Stimulated activated naive CD8-positive, alpha-beta T cell treated with anti-CD3 and anti-CD28 coated beads, Interleukin-15, Interleukin-2, amounts not matched to agents 100 ng/mL and 50 ng/mL, for 24 hours (primary cell): ENCODE measurements around the gene PTBP1.

Source experiments
- H3K27ac Mint-ChIP-seq: one replicate; pipeline ENCODE4 v1.8.0; 2021; ENCODE audit warnings: mild to moderate bottlenecking, mixed read lengths
- H3K27me3 Mint-ChIP-seq: one replicate; pipeline ENCODE4 v1.8.0; 2021; ENCODE audit warnings: mixed read lengths
- H3K36me3 Mint-ChIP-seq: one replicate; pipeline ENCODE4 v1.8.0; 2021; ENCODE audit warnings: low read depth, mixed read lengths
- H3K4me1 Mint-ChIP-seq: one replicate; pipeline ENCODE4 v1.8.0; 2021; ENCODE audit warnings: low read depth, mixed read lengths
- H3K4me3 Mint-ChIP-seq: one replicate; pipeline ENCODE4 v1.8.0; 2021; ENCODE audit warnings: mild to moderate bottlenecking, mixed read lengths
- H3K9me3 Mint-ChIP-seq: one replicate; pipeline ENCODE4 v1.8.0; 2021; ENCODE audit warnings: mixed read lengths

The PTBP1 gene

DNA sequence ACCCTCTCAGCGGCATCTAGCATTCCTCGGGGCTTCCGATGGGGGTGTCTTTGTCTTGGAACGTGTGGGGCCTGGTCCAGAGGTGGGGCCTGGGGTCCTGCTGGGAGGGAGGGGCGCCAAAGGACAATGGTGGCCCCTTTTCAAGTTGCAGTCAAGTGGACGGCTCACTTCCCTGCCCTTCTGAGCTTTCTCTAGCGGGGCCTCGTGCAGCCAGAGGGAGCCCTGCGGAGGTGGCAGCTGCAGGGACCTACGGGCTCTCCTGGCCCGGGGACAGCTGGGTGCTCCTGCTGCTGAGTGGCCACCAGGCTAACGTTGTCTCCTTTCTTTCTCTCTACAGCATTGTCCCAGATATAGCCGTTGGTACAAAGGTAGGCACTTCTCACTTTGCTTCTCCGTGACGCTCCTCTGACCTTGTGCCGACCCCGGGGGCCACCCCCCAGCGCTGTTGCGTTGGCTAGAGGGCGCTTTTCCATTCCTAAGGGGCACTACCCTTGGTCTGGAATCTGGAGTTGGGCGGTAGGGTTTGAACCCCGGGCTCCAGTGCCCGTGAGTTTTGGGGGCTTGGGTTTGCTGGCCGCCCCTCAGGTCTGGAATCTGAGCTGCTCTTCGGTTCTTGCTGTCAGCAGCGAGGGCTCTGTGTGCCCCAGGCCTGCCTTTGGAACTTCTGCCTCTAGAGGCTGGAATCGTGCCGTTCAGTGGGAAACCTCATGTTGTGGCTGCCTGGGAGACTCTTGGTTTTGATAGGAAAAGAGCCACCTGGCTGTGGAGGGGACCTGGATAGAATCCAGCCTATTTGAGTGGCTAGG, 2.0 kb downstream of the PTBP1 start:
- peak overlapping the region; percentile 87 for H3K27ac Mint-ChIP-seq
- H3K4me1 Mint-ChIP-seq: peaks cover 45% of the 10 kb centered on the region
- no peaks in the 10 kb centered on the region for H3K27me3 Mint-ChIP-seq
- H3K4me3 Mint-ChIP-seq: peak overlapping the region; percentile 92
- peaks cover 42% of the 10 kb centered on the region for H3K36me3 Mint-ChIP-seq
- no peaks in the 10 kb centered on the region for H3K9me3 Mint-ChIP-seq

GRCh38 chr19:800360-801029, 3.2 kb downstream of the PTBP1 start:
- Mint-ChIP-seq H3K4me1 (peaks cover 45% of the 10 kb centered on the region), H3K4me3 (peak overlapping the region; percentile 92), H3K27ac (peak overlapping the region; percentile 93)

GRCh38 chr19:801030-801860, 4.0 kb downstream of the PTBP1 start:
- H3K4me3 Mint-ChIP-seq: peak overlapping the region; percentile 92
- peaks cover 45% of the 10 kb centered on the region for H3K4me1 Mint-ChIP-seq
- H3K36me3 Mint-ChIP-seq: peaks cover 52% of the 10 kb centered on the region
- H3K9me3 Mint-ChIP-seq: no peaks in the 10 kb centered on the region
- H3K27ac Mint-ChIP-seq: peak overlapping the region; percentile 81
- no peaks in the 10 kb centered on the region for H3K27me3 Mint-ChIP-seq

More at GRCh38 chr19:800360-801029, 3.2 kb downstream of the PTBP1 start:
- Mint-ChIP-seq H3K36me3 (peaks cover 49% of the 10 kb centered on the region), H3K9me3 (no peaks in the 10 kb centered on the region), H3K27me3 (no peaks in the 10 kb centered on the region)

- Mint-ChIP-seq H3K36me3 (peaks cover 58% of the 10 kb centered on the region), H3K4me1 (peaks cover 40% of the 10 kb centered on the region), H3K27me3 (no peaks in the 10 kb centered on the region), H3K9me3 (no peaks in the 10 kb centered on the region), H3K27ac (peak overlapping the region; percentile 81), H3K4me3 (peak overlapping the region; percentile 92)
Observed at GRCh38 chr19:801861-802497, 4.7 kb downstream of the PTBP1 start.

DNA sequence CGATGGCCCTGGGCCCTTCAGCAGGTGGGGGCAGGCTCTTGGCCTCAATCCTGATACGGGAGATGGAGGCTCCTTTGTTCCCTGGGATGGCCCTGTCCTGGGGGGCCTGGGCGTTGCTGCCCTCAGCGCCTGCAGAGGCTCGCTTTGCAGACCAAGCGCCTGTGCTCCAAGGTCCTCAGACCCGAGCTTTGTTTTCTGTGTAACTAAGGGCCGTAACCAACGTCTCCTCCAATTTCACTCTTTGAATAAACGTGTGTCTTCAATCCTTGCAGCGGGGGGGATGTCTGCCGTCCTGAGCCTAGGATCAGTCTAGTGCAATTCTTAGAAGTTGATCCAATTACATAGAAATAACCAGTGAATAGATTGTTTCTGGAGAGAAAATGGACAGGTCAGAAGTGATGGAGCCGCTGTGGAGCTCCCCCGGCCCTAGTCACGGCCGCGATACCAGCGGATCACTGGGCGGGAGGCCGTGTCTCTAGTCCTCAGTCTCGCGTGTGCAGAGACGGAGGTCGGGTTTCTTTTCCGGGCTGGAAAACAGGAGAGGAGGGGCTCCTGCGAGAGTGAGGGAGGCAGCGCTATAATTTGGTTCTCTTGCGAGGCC, 5.3 kb downstream of the PTBP1 start:
- H3K36me3 Mint-ChIP-seq: peaks cover 64% of the 10 kb centered on the region
- peak overlapping the region; percentile 52 for H3K4me3 Mint-ChIP-seq
- no peaks in the 10 kb centered on the region for H3K27me3 Mint-ChIP-seq
- no peaks in the 10 kb centered on the region for H3K9me3 Mint-ChIP-seq
- peaks cover 44% of the 10 kb centered on the region for H3K4me1 Mint-ChIP-seq
- H3K27ac Mint-ChIP-seq: peak overlapping the region; percentile 76

DNA sequence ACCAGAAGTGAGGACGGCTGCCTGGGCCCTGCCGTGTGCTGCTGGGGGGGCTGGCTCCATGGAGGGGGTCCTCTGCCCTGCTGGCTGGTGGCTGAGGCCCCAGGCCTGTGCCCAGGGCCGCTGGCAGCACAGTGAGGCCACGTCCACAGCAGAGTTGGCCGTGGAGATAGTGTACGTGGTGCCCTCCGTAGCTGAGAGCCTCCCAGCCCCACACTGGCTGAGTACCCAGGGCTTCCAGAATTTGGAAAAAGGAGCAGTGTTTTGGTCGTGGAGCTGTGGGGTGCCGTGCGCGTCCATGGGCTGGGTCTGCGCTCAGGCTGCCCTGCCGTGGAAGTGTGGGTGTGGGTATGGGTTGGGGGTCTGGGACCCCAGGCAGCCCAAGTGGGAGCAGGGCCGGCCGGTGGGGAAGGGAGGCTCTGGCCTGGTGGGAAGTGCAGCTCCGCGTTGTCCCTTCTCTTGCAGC, 5.9 kb downstream of the PTBP1 start:
- H3K4me1 Mint-ChIP-seq: peaks cover 47% of the 10 kb centered on the region
- no peaks in the 10 kb centered on the region for H3K9me3 Mint-ChIP-seq
- H3K36me3 Mint-ChIP-seq: peaks cover 69% of the 10 kb centered on the region
- no peak overlapping the region for H3K27ac Mint-ChIP-seq
- H3K27me3 Mint-ChIP-seq: no peaks in the 10 kb centered on the region
- H3K4me3 Mint-ChIP-seq: no peak overlapping the region

- no peak overlapping the region for H3K4me3 Mint-ChIP-seq
- no peaks in the 10 kb centered on the region for H3K9me3 Mint-ChIP-seq
- no peak overlapping the region for H3K27ac Mint-ChIP-seq
- H3K27me3 Mint-ChIP-seq: no peaks in the 10 kb centered on the region
- H3K4me1 Mint-ChIP-seq: peaks cover 47% of the 10 kb centered on the region
- peaks cover 63% of the 10 kb centered on the region for H3K36me3 Mint-ChIP-seq
Observed at GRCh38 chr19:803686-804418, 6.6 kb downstream of the PTBP1 start.

DNA sequence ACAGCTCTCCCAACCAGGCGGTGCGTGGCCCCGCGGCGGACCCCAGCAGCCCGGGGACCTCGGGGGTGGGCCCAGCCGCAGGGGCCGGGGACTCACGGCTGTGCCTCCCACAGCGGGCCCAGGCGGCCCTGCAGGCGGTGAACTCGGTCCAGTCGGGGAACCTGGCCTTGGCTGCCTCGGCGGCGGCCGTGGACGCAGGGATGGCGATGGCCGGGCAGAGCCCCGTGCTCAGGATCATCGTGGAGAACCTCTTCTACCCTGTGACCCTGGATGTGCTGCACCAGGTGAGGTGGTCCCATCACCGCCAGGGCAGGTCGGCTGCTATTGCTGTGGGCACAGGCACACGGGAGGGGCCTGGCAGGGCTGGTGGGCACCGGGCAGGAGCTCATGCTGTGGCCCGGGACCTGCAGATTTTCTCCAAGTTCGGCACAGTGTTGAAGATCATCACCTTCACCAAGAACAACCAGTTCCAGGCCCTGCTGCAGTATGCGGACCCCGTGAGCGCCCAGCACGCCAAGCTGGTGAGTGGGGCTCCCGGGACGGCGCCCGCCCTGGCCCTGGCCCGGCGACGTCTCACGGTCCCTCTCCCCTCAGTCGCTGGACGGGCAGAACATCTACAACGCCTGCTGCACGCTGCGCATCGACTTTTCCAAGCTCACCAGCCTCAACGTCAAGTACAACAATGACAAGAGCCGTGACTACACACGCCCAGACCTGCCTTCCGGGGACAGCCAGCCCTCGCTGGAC, 7.3 kb downstream of the PTBP1 start:
- H3K9me3 Mint-ChIP-seq: no peaks in the 10 kb centered on the region
- H3K4me1 Mint-ChIP-seq: peaks cover 40% of the 10 kb centered on the region
- H3K4me3 Mint-ChIP-seq: no peak overlapping the region
- H3K27me3 Mint-ChIP-seq: no peaks in the 10 kb centered on the region
- peaks cover 60% of the 10 kb centered on the region for H3K36me3 Mint-ChIP-seq
- no peak overlapping the region for H3K27ac Mint-ChIP-seq

- Mint-ChIP-seq H3K27me3 (no peaks in the 10 kb centered on the region), H3K4me1 (peaks cover 34% of the 10 kb centered on the region), H3K27ac (no peak overlapping the region), H3K4me3 (no peak overlapping the region), H3K9me3 (no peaks in the 10 kb centered on the region), H3K36me3 (peaks cover 60% of the 10 kb centered on the region)
Observed at GRCh38 chr19:805166-805551, 7.9 kb downstream of the PTBP1 start.

DNA sequence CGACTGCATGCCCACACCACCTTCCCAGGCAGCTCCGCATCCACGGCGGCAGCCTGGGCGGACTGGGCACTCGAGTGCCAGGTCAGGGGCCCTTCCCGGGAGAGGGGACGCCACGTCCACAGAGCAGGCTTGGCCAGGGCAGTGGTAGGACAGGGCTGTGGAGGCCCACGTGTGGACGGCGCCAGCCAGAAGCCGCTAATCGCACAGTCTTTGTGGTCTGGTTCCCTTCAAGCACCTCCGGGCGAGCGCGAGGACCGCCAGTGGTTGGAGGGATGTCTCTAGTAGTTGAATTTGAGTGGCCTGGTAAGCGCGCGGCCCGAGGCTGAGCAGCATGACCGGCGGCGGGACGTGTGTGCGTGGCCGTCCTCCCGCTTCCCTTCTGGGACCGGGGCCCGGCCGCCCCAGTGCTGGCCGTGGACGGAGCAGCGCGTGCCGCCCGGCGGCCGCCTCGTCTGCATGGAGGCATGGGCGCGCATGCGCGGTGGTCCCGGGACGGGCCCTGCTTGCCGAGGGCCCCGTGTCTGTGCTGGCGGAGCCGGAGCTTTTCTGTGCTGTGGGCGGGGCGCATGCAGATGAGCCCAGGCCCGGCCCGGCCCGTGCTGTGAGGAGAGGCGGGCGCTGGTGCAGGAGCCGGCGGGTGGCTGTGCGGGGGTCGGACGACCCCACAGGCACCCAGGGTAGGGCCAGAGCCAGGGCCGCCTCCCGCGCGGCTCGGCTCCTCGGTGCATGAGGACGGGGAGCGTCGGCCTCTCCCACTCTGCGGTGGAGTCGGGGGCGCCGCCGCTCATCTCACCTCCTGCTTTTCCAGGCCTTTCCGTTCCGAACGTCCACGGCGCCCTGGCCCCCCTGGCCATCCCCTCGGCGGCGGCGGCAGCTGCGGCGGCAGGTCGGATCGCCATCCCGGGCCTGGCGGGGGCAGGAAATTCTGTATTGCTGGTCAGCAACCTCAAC, 8.6 kb downstream of the PTBP1 start:
- H3K9me3 Mint-ChIP-seq: no peaks in the 10 kb centered on the region
- peaks cover 59% of the 10 kb centered on the region for H3K36me3 Mint-ChIP-seq
- no peaks in the 10 kb centered on the region for H3K27me3 Mint-ChIP-seq
- peaks cover 28% of the 10 kb centered on the region for H3K4me1 Mint-ChIP-seq
- no peak overlapping the region for H3K27ac Mint-ChIP-seq
- H3K4me3 Mint-ChIP-seq: no peak overlapping the region

DNA sequence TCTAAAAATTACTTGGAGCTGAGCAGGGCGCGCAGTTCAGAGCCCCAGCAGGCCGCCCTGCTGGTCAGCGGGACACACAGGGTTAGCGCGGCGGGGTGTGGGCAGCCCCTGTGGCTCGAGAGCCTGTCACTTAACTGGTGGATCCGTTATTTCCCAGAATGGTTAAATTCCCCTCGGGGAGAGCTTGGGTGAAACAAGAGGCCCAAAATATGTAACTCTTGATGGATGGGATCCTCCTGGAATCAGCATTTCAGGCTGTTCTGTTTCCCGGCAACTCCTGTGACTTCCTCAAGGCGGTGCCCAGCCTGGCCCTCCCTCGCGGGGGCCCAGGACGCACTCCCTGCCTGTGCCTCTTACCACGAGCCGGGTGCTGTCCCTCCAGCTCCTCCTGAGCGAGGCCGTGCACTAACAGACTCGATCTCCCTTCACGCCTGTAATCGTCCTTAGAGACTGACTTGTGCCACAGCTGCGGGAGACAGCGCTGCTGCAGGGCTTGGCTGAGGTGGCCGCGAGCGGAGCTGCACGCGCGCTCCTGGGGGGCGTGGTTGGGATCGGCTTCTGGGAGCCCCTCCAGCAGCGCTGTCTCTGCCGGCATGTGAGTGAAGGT, 9.7 kb downstream of the PTBP1 start:
- H3K9me3 Mint-ChIP-seq: no peaks in the 10 kb centered on the region
- H3K36me3 Mint-ChIP-seq: peaks cover 62% of the 10 kb centered on the region
- no peak overlapping the region for H3K27ac Mint-ChIP-seq
- H3K27me3 Mint-ChIP-seq: no peaks in the 10 kb centered on the region
- H3K4me1 Mint-ChIP-seq: peaks cover 22% of the 10 kb centered on the region
- H3K4me3 Mint-ChIP-seq: no peak overlapping the region
